ENCODE measurements around the gene PHF10.

GRCh38 chr6:169710009-169710408, 14.3 kb downstream of the PHF10 start:
- TF ChIP-seq POLR2A (IDR thresholded peaks at IDR 0.05) (no peak), CTCF (IDR thresholded peaks at IDR 0.05) (no peak), POLR2AphosphoS5 (IDR thresholded peaks at IDR 0.05) (no peak)
